GM23338 (cell line): ENCODE data around the gene SOWAHA. TPM values are rescaled to one million over a fixed set of nuclear protein-coding genes. Genes with fewer than 3 reads are reported as not detected.

Source experiments
- ATAC-seq: fragments of 200-7000 bp; cut with Tn5 transposase; 3 replicates; pipeline ENCODE4 v1.9.1; 2020
- DNase-seq: peaks from one replicate; pipeline ENCODE4 v3.0.0-alpha.2; 2015; ENCODE audit warnings: low spot score
- H2AFZ ChIP-seq: fragments of 200-600 bp; sonication (generic); 2 replicates; pipeline ENCODE4 v1.8.0; 2016; ENCODE audit warnings: antibody characterized with exemption, mild to moderate bottlenecking, moderate library complexity
- H3F3A ChIP-seq: fragments of 200-600 bp; sonication (generic); replicated peaks from 2 replicates; pipeline ENCODE4 v1.8.0; 2017; ENCODE audit warnings: antibody characterized with exemption, mixed run types, low read depth
- H3K27ac ChIP-seq: fragments of 200-600 bp; sonication (generic); 2 replicates; pipeline ENCODE4 v1.6.1; 2016; ENCODE audit warnings: low read depth
- H3K27me3 ChIP-seq: fragments of 200-600 bp; sonication (generic); 2 replicates; pipeline ENCODE4 v1.8.0; 2016; ENCODE audit warnings: mild to moderate bottlenecking, mixed run types, moderate library complexity; ENCODE audit not compliant: insufficient read depth
- H3K36me3 ChIP-seq: fragments of 200-600 bp; sonication (generic); 2 replicates; pipeline ENCODE4 v1.8.0; 2016; ENCODE audit warnings: mild to moderate bottlenecking; ENCODE audit not compliant: insufficient read depth
- H3K4me1 ChIP-seq: fragments of 200-600 bp; sonication (generic); 2 replicates; pipeline ENCODE4 v1.8.0; 2016; ENCODE audit warnings: mild to moderate bottlenecking, moderate library complexity; ENCODE audit not compliant: insufficient read depth
- H3K4me2 ChIP-seq: fragments of 200-600 bp; sonication (generic); 2 replicates; pipeline ENCODE4 v1.7.1; 2017; ENCODE audit warnings: mixed run types
- H3K4me3 ChIP-seq: fragments of 200-600 bp; sonication (generic); 2 replicates; pipeline ENCODE4 v1.6.1; 2016; ENCODE audit warnings: mixed run types
- H3K79me2 ChIP-seq: fragments of 200-600 bp; sonication (generic); replicated peaks from 2 replicates; pipeline ENCODE4 v1.8.0; 2017; ENCODE audit warnings: mild to moderate bottlenecking; ENCODE audit not compliant: insufficient read depth
- H3K9me2 ChIP-seq: fragments of 200-600 bp; sonication (generic); 2 replicates; pipeline ENCODE4 v1.8.0; 2017; ENCODE audit not compliant: insufficient read depth
- H4K20me1 ChIP-seq: fragments of 200-600 bp; sonication (generic); replicated peaks from 2 replicates; pipeline ENCODE4 v1.8.0; 2017; ENCODE audit warnings: mild to moderate bottlenecking; ENCODE audit not compliant: insufficient read depth
- H3K27ac Mint-ChIP-seq: 2 replicates; pipeline ENCODE4 v1.8.0; 2020; ENCODE audit warnings: inconsistent platforms, mild to moderate bottlenecking, moderate library complexity, mixed read lengths
- H3K27me3 Mint-ChIP-seq: 3 replicates; pipeline ENCODE4 v1.8.0; 2022; ENCODE audit warnings: low read depth, mild to moderate bottlenecking, moderate library complexity, mixed read lengths, inconsistent platforms; ENCODE audit not compliant: insufficient read depth, poor library complexity
- H3K36me3 Mint-ChIP-seq: 3 replicates; pipeline ENCODE4 v1.8.0; 2021; ENCODE audit warnings: low read depth, mild to moderate bottlenecking, inconsistent platforms, moderate library complexity, mixed read lengths
- H3K4me1 Mint-ChIP-seq: 3 replicates; pipeline ENCODE4 v1.8.0; 2020; ENCODE audit warnings: mild to moderate bottlenecking, inconsistent platforms, mixed read lengths
- H3K4me3 Mint-ChIP-seq: 3 replicates; pipeline ENCODE4 v1.8.0; 2021; ENCODE audit warnings: moderate library complexity, mild to moderate bottlenecking, inconsistent platforms, mixed read lengths
- H3K9me3 Mint-ChIP-seq: 3 replicates; pipeline ENCODE4 v1.8.0; 2020; ENCODE audit warnings: moderate library complexity, mild to moderate bottlenecking, inconsistent platforms, mixed read lengths
- CREB1 ChIP-seq: fragments of 250-450 bp; sonication (Bioruptor Pico); IDR thresholded peaks from 2 replicates; pipeline ENCODE4 v1.5.0; 2020; ENCODE audit warnings: low read depth, mild to moderate bottlenecking, moderate library complexity
- CTCF ChIP-seq, 2 experiments: fragments of 200-600 bp in 1 of 2; sonication (generic) in 1 of 2; conservative IDR thresholded peaks; 2 replicates each; pipeline versions ENCODE4 v1.5.1 to v1.6.1; 2016 to 2017; ENCODE audit warnings: antibody characterized with exemption in 2 of 2, low read depth in 2 of 2, mild to moderate bottlenecking in 2 of 2, moderate library complexity in 1 of 2
- EZH2 ChIP-seq: fragments of 200-600 bp; sonication (generic); IDR thresholded peaks from one replicate; pipeline ENCODE4 v1.8.0; 2017; ENCODE audit warnings: antibody characterized with exemption, mild to moderate bottlenecking, low read depth; ENCODE audit not compliant: unreplicated experiment
- EZH2phosphoT487 ChIP-seq: fragments of 200-600 bp; sonication (generic); IDR thresholded peaks from one replicate; pipeline ENCODE4 v1.8.1; 2018; ENCODE audit warnings: antibody characterized with exemption; ENCODE audit not compliant: unreplicated experiment
- JUNB ChIP-seq: IDR thresholded peaks from one replicate; pipeline ENCODE4 v1.6.1; 2016; ENCODE audit warnings: antibody characterized with exemption; ENCODE audit not compliant: unreplicated experiment
- NANOG ChIP-seq: IDR thresholded peaks from 2 replicates; pipeline ENCODE4 v1.6.1; 2016; ENCODE audit warnings: antibody characterized with exemption, borderline replicate concordance
- POLR2AphosphoS5 ChIP-seq: IDR thresholded peaks from 2 replicates; pipeline ENCODE4 v1.6.1; 2016; ENCODE audit warnings: antibody characterized with exemption, low read depth
- STAT1 ChIP-seq: IDR thresholded peaks from one replicate; pipeline ENCODE4 v1.6.1; 2016; ENCODE audit warnings: antibody characterized with exemption; ENCODE audit not compliant: unreplicated experiment
- ZNF114 ChIP-seq: fragments of 250-450 bp; sonication (Bioruptor Pico); IDR thresholded peaks from 2 replicates; pipeline ENCODE4 v1.5.0; 2020; ENCODE audit warnings: mild to moderate bottlenecking, moderate library complexity
- ZNF331 ChIP-seq: fragments of 250-450 bp; sonication (Bioruptor Pico); IDR thresholded peaks from 2 replicates; pipeline ENCODE4 v1.5.0; 2020; ENCODE audit warnings: low read depth, mild to moderate bottlenecking, moderate library complexity
- ZNF462 ChIP-seq: fragments of 250-450 bp; sonication (Bioruptor Pico); IDR thresholded peaks from 2 replicates; pipeline ENCODE4 v1.5.0; 2020; ENCODE audit warnings: mild to moderate bottlenecking, moderate library complexity
- polyA plus RNA-seq: library from polyadenylated mRNA; unstranded; fragments of >200 nt; fragmentation: Nextera tagmentation; extraction: Ambion mirVana; gene quantifications from 2 replicates; pipeline ENCODE4 v1.2.1, GENCODE V29; 2016
- total RNA-seq: library from RNA; depleted of rRNA; stranded (reverse); fragments of >200 nt; shearing (Covaris generic); gene quantifications from 2 replicates; pipeline ENCODE4 v1.2.3, GENCODE V29; 2014
- TF ChIP-seq, protein P1 (sequence below): IDR thresholded peaks from 2 replicates; pipeline ENCODE4 v1.6.1; 2016; ENCODE audit warnings: antibody characterized with exemption

The SOWAHA gene
- total and polyA plus RNA-seq, 2 experiments from 2014 or later = 0.18 to 0.52 TPM

DNA sequence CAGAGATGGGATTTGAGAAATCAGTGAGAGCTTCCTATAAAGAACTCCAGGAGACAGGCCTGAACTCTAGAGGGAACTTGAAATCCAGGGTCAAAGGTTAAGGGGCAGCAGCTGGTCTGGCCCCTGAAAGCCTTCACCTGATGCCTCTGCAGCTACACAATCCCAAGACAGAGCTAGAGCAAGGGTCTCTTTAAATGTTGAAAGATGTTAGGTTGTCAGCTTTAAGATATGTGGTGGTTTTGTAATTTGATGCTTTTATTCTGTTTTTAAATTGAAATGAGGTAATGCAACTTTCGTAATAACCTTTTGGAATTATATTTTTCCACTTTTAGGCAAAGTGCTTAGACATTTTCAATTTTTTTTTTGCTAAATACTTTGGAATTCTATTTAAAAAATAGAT lies 2.4 kb downstream of the SOWAHA start:
- TF ChIP-seq EZH2 (no peak), JUNB (no peak), ZNF331 (CRISPR knock-in tag) (no peak), CREB1 (CRISPR knock-in tag) (no peak), EZH2phosphoT487 (no peak), POLR2AphosphoS5 (no peak)
- peaks cover 84% of the 10 kb centered on the region for H3K27me3 ChIP-seq
- peaks cover 3% of the 10 kb centered on the region; the same call in 1 of the 3 replicates for H3K36me3 Mint-ChIP-seq
- no peaks in the 10 kb centered on the region for H3K79me2 ChIP-seq
- H3K4me1 Mint-ChIP-seq = peaks cover 18% of the 10 kb centered on the region
- DNase-seq (no peak), ATAC-seq (no peak)
- H4K20me1 ChIP-seq = peaks cover 6% of the 10 kb centered on the region
- H3F3A ChIP-seq = 0 out of 2 replicates have a peak, but pooled peaks cover 4% of the 10 kb centered on the region
- no peaks in the 10 kb centered on the region for H3K36me3 ChIP-seq
- no peak overlapping the region for H3K4me3 ChIP-seq
- H3K27ac Mint-ChIP-seq = no peak overlapping the region
- peaks cover 3% of the 10 kb centered on the region; the same call in 1 of the 3 replicates for H3K9me3 Mint-ChIP-seq
- H3K9me2 ChIP-seq = no peaks in the 10 kb centered on the region
- H2AFZ ChIP-seq = no peak overlapping the region
- no peak overlapping the region for H3K27ac ChIP-seq
- no peak overlapping the region for H3K4me2 ChIP-seq
- H3K27me3 Mint-ChIP-seq = peaks cover 46% of the 10 kb centered on the region
- H3K4me1 ChIP-seq = peaks cover 17% of the 10 kb centered on the region; the same call in 1 of the 2 replicates
- H3K4me3 Mint-ChIP-seq = peak overlapping the region; percentile 45; the same call in 1 of the 3 replicates

DNA sequence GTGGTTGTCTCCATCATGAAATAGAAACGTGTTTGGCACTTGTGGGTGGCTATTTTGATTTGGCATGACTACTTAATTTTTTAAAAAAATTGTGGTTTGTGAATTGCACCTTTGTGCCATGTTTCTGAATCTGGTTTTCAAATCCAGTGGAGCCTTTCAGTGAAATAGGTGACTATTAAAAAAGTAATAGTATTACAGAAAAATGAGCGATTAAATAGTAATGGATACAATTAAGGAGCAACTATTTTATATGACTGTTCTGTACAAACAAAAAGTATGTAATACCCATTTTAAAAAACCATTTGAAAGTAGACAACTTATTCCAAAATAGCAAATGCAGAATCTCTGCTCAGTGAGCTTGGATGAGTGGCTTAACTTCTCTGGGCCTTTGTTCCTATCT lies 3.0 kb downstream of the SOWAHA start:
- H3K9me3 Mint-ChIP-seq = peaks cover 3% of the 10 kb centered on the region; the same call in 1 of the 3 replicates
- H3K27ac ChIP-seq = no peak overlapping the region
- DNase-seq = no peak
- peaks cover 43% of the 10 kb centered on the region for H3K27me3 Mint-ChIP-seq
- no peaks in the 10 kb centered on the region for H3K79me2 ChIP-seq
- H2AFZ ChIP-seq = no peak overlapping the region
- H3K36me3 ChIP-seq = no peaks in the 10 kb centered on the region
- peaks cover 17% of the 10 kb centered on the region; the same call in 1 of the 2 replicates for H3K4me1 ChIP-seq
- no peak for TF ChIP-seq JUNB
- no peak for TF ChIP-seq EZH2phosphoT487
- TF ChIP-seq ZNF331 (CRISPR knock-in tag) = no peak
- no peak for TF ChIP-seq EZH2
- TF ChIP-seq, protein P1, sequence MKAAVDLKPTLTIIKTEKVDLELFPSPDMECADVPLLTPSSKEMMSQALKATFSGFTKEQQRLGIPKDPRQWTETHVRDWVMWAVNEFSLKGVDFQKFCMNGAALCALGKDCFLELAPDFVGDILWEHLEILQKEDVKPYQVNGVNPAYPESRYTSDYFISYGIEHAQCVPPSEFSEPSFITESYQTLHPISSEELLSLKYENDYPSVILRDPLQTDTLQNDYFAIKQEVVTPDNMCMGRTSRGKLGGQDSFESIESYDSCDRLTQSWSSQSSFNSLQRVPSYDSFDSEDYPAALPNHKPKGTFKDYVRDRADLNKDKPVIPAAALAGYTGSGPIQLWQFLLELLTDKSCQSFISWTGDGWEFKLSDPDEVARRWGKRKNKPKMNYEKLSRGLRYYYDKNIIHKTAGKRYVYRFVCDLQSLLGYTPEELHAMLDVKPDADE = no peak
- no peak for TF ChIP-seq STAT1
- TF ChIP-seq NANOG = no peak
- TF ChIP-seq CTCF (conservative IDR thresholded peaks at IDR 0.05; ENCODE audit: low read depth in 2 of 2) = no peak
- no peak for TF ChIP-seq POLR2AphosphoS5
- TF ChIP-seq ZNF462 (CRISPR knock-in tag) = no peak
- no peak for TF ChIP-seq CREB1 (CRISPR knock-in tag)
- no peak for TF ChIP-seq ZNF114 (CRISPR knock-in tag)
- peaks cover 6% of the 10 kb centered on the region for H4K20me1 ChIP-seq
- H3K27ac Mint-ChIP-seq = no peak overlapping the region
- no peak overlapping the region for H3K4me3 Mint-ChIP-seq
- ATAC-seq = no peak
- peaks cover 3% of the 10 kb centered on the region; the same call in 1 of the 3 replicates for H3K36me3 Mint-ChIP-seq
- no peak overlapping the region for H3K4me2 ChIP-seq
- no peaks in the 10 kb centered on the region for H3K9me2 ChIP-seq
- H3K27me3 ChIP-seq = peaks cover 82% of the 10 kb centered on the region
- 0 out of 2 replicates have a peak, but pooled peaks cover 4% of the 10 kb centered on the region for H3F3A ChIP-seq
- no peak overlapping the region for H3K4me3 ChIP-seq
- H3K4me1 Mint-ChIP-seq = peaks cover 18% of the 10 kb centered on the region
